Measurements from ENCODE around the gene ARHGAP18.

Gene ARHGAP18

DNA sequence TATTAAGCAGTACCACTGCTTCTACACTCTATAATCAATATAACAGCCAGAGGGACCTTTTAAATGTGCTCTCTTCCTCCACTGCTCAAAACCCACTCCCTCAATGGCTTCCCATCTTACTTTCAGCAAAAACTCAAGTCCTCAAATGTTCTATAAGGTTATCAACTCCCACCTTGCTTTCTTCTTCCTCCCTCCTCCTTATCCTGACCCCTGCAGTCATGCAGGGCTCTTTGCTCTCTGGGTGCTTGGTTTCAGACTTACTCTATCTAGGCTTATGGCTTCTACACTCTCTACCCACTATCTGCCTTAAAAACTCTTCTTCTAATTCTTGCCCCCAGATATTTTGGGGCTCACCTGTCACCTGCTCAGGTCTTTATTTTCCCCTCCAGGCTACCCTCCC is 5.3 kb downstream of the ARHGAP18 start:
- ChIA-PET CTCF (interaction anchor here (1.6 kb wide), 1 partner anchor 106 kb away, joined by 4 read pairs; no protein-coding TSS in a partner anchor), POLR2A (no interaction called here)
- TF ChIP-seq ZNF384 (IDR thresholded peaks at IDR 0.05) (no peak), HDGF (IDR thresholded peaks at IDR 0.05; ENCODE audit: borderline replicate concordance) (no peak), FOXA1 (IDR thresholded peaks at IDR 0.05) (no peak), TARDBP (IDR thresholded peaks at IDR 0.05) (no peak), BHLHE40 (IDR thresholded peaks at IDR 0.05; ENCODE audit: borderline replicate concordance) (no peak), PKNOX1 (IDR thresholded peaks at IDR 0.05) (no peak), NFRKB (IDR thresholded peaks at IDR 0.05) (no peak), FOXM1 (IDR thresholded peaks at IDR 0.05; ENCODE audit: borderline replicate concordance) (no peak), ARNT (IDR thresholded peaks at IDR 0.05) (no peak), ELF4 (IDR thresholded peaks at IDR 0.05) (no peak), L3MBTL2 (conservative IDR thresholded peaks at IDR 0.05) (no peak)

GRCh38 chr6:129701721-129702455 is 8.1 kb downstream of the ARHGAP18 start:
- DNase-seq (ENCODE audit: extremely low spot score), result no peak
- ChIA-PET POLR2A (interaction anchor here (4.1 kb wide), 1 partner anchor 8 kb away, joined by 15 read pairs; the partner anchor contains the start of gene ARHGAP18), CTCF (no interaction called here)
- TF ChIP-seq PKNOX1 (IDR thresholded peaks at IDR 0.05), result no peak
- TF ChIP-seq SP1 (IDR thresholded peaks at IDR 0.05), result no peak
- no peak for TF ChIP-seq HDGF (IDR thresholded peaks at IDR 0.05; ENCODE audit: borderline replicate concordance)
- TF ChIP-seq ZNF384 (IDR thresholded peaks at IDR 0.05), result no peak
- TF ChIP-seq FOXA1 (IDR thresholded peaks at IDR 0.05), result no peak
- TF ChIP-seq LEF1 (IDR thresholded peaks at IDR 0.05; ENCODE audit: borderline replicate concordance), result no peak
- no peak for TF ChIP-seq FOXK2 (IDR thresholded peaks at IDR 0.05)
- no peak for TF ChIP-seq BHLHE40 (IDR thresholded peaks at IDR 0.05; ENCODE audit: borderline replicate concordance)
- no peak for TF ChIP-seq NFRKB (IDR thresholded peaks at IDR 0.05)
- no peak for TF ChIP-seq ARNT (IDR thresholded peaks at IDR 0.05)
- no peak for TF ChIP-seq FOXM1 (IDR thresholded peaks at IDR 0.05; ENCODE audit: borderline replicate concordance)
- no peak for TF ChIP-seq SUZ12 (IDR thresholded peaks at IDR 0.05)
- no peak for TF ChIP-seq L3MBTL2 (conservative IDR thresholded peaks at IDR 0.05)
- TF ChIP-seq TARDBP (IDR thresholded peaks at IDR 0.05), result no peak
- no peak for TF ChIP-seq CTBP1 (IDR thresholded peaks at IDR 0.05; ENCODE audit: borderline replicate concordance)
- no peak for TF ChIP-seq ELF4 (IDR thresholded peaks at IDR 0.05)

More for the DNA sequence above, 5.3 kb downstream of the ARHGAP18 start:
- DNase-seq (ENCODE audit: extremely low spot score), result no peak

DNA sequence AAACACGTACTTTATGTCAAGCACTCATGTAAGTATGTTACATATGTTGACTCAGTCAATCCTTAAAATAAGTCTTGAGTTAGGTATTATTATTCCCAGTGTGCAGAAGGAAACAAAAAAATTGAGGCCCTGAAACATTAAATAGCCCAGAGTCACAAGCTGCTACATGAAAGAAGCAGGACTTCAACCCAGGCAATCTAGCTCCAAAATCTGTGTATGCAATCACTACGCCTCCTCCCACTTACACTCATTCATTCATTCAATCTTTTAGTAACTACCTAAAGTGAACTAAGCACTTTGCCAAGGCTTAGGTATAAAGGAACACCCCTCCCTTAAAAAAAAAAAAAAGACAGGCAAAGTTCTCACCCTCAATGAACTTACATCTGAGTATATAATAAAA is 9.3 kb downstream of the ARHGAP18 start:
- ChIA-PET CTCF (no interaction called here), POLR2A (interaction anchor here (4.1 kb wide), 1 partner anchor 9 kb away, joined by 15 read pairs; the partner anchor contains the start of gene ARHGAP18)

GRCh38 chr6:129699659-129700058 is 10.3 kb downstream of the ARHGAP18 start:
- TF ChIP-seq ELF4 (IDR thresholded peaks at IDR 0.05), result no peak
- TF ChIP-seq FOXK2 (IDR thresholded peaks at IDR 0.05), result no peak
- no peak for TF ChIP-seq FOXA1 (IDR thresholded peaks at IDR 0.05)
- TF ChIP-seq FOXM1 (IDR thresholded peaks at IDR 0.05; ENCODE audit: borderline replicate concordance), result no peak
- no peak for TF ChIP-seq HDGF (IDR thresholded peaks at IDR 0.05; ENCODE audit: borderline replicate concordance)
- TF ChIP-seq L3MBTL2 (conservative IDR thresholded peaks at IDR 0.05), result no peak
- TF ChIP-seq ARNT (IDR thresholded peaks at IDR 0.05), result no peak
- no peak for TF ChIP-seq CTBP1 (IDR thresholded peaks at IDR 0.05; ENCODE audit: borderline replicate concordance)
- no peak for TF ChIP-seq BHLHE40 (IDR thresholded peaks at IDR 0.05; ENCODE audit: borderline replicate concordance)
- TF ChIP-seq NFRKB (IDR thresholded peaks at IDR 0.05), result no peak
- TF ChIP-seq ZNF384 (IDR thresholded peaks at IDR 0.05), result no peak

More for the DNA sequence above, 9.3 kb downstream of the ARHGAP18 start:
- no peak for TF ChIP-seq ZNF384 (IDR thresholded peaks at IDR 0.05)
- no peak for TF ChIP-seq ELF4 (IDR thresholded peaks at IDR 0.05)
- no peak for TF ChIP-seq L3MBTL2 (conservative IDR thresholded peaks at IDR 0.05)
- TF ChIP-seq HDGF (IDR thresholded peaks at IDR 0.05; ENCODE audit: borderline replicate concordance), result no peak
- no peak for TF ChIP-seq ARNT (IDR thresholded peaks at IDR 0.05)
- TF ChIP-seq BHLHE40 (IDR thresholded peaks at IDR 0.05; ENCODE audit: borderline replicate concordance), result no peak
- TF ChIP-seq SP1 (IDR thresholded peaks at IDR 0.05), result no peak
- no peak for TF ChIP-seq LEF1 (IDR thresholded peaks at IDR 0.05; ENCODE audit: borderline replicate concordance)
- TF ChIP-seq FOXA1 (IDR thresholded peaks at IDR 0.05), result no peak
- no peak for TF ChIP-seq PKNOX1 (IDR thresholded peaks at IDR 0.05)
- no peak for TF ChIP-seq FOXM1 (IDR thresholded peaks at IDR 0.05; ENCODE audit: borderline replicate concordance)
- no peak for TF ChIP-seq CTBP1 (IDR thresholded peaks at IDR 0.05; ENCODE audit: borderline replicate concordance)
- TF ChIP-seq TARDBP (IDR thresholded peaks at IDR 0.05), result no peak
- no peak for TF ChIP-seq FOXK2 (IDR thresholded peaks at IDR 0.05)
- TF ChIP-seq NFRKB (IDR thresholded peaks at IDR 0.05), result no peak
- TF ChIP-seq SUZ12 (IDR thresholded peaks at IDR 0.05), result no peak
- no peak for DNase-seq (ENCODE audit: extremely low spot score)

DNA sequence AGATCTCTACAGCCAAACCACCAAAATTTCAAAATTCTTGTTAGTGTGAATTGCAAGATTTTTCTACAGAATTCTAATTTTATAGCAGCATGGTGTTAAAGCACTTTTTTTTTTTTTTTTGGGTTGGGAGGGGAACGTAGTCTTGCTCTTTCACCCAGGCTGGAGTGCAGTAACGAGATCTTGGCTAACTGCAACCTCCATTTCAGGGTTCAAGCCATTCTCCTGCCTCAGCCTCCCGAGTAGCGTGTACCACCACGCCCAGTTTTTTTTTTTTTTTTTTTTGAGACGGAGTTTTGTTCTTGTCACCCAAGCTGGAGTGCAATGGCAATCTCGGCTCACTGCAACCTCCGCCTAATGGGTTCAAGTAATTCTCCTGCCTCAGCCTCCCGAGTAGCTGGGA is 11.5 kb downstream of the ARHGAP18 start:
- no peak for DNase-seq (ENCODE audit: extremely low spot score)
- CTCF ChIA-PET, result interaction anchor here (0.7 kb wide), 1 partner anchor 35 kb away, joined by 5 read pairs; no protein-coding TSS in a partner anchor
- POLR2A ChIA-PET, result interaction anchor here (4.1 kb wide), 1 partner anchor 11 kb away, joined by 15 read pairs; the partner anchor contains the start of gene ARHGAP18
- TF ChIP-seq FOXK2 (IDR thresholded peaks at IDR 0.05) (no peak), NFRKB (IDR thresholded peaks at IDR 0.05) (no peak), ARNT (IDR thresholded peaks at IDR 0.05) (no peak), ELF4 (IDR thresholded peaks at IDR 0.05) (no peak)

More at GRCh38 chr6:129699659-129700058, 10.3 kb downstream of the ARHGAP18 start:
- DNase-seq (ENCODE audit: extremely low spot score), result no peak
- POLR2A ChIA-PET, result interaction anchor here (4.1 kb wide), 1 partner anchor 10 kb away, joined by 15 read pairs; the partner anchor contains the start of gene ARHGAP18
- CTCF ChIA-PET, result interaction anchor here (0.6 kb wide), 1 partner anchor 31 kb away, joined by 3 read pairs; no protein-coding TSS in a partner anchor
